ENCODE measurements around the gene IL24.

GRCh38 chr1:206922524-206922923 is 25.3 kb downstream of the IL24 start:
- TF ChIP-seq CTCF (IDR thresholded peaks at IDR 0.05): no peak
- no peak for TF ChIP-seq POLR2A (IDR thresholded peaks at IDR 0.05)
